ENCODE results near the gene MAGEB2.
"Not testable (repeated sequence)": the region's sequence is repeated elsewhere in the genome, so short reads cannot be mapped to it uniquely, and the experiment has no call there.

Gene MAGEB2, protein sequence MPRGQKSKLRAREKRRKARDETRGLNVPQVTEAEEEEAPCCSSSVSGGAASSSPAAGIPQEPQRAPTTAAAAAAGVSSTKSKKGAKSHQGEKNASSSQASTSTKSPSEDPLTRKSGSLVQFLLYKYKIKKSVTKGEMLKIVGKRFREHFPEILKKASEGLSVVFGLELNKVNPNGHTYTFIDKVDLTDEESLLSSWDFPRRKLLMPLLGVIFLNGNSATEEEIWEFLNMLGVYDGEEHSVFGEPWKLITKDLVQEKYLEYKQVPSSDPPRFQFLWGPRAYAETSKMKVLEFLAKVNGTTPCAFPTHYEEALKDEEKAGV

DNA sequence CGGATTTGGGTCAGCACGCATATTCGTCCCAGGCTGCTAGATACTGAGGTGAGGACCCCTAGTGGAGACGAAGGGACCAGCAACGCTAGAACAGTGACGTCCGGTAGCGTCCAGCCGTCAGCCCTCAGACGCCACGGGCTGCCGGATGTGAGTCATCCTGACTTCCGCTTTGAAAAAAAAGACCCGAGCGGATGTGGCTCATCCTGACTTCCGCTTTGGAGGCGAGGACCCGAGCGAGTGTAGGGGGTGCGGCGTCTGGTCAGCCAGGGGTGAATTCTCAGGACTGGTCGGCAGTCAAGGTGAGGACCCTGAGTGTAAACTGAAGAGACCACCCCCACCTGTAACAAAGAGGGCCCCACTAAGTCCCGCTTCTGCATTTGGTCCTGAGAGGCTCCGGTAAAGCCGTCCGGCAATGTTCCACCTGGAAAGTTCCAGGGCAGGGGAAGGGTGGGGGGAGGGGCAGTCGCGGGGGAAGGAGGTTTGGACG, at the start of gene MAGEB2:
Gene MAGEB2, plus strand, starts transcription at position 207 of the 487 bp plus-strand sequence. CDS start 3,018 bp downstream, outside the sequence.
- DNase-seq (ENCODE audit: low read depth), result peak; percentile 7

DNA sequence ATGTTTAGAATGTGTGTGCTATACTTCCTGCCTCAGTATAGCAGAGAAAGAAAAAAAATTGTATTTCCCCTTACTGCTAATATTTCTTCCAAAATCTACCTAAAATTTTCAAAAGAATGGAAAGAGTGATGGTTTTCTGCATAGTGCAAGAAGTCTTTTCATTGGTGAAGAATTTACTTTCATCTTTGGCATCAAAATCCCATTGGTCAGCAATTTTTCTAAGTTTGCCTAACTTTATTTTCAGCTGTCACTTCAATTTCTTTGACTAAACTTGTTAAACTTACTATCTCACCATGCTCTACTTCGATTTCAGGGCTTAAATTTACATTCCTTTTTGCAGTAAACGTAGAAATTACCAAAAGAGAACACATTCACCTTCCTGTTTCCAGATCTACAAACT, 44.5 kb upstream of the MAGEB2 start:
- no peak overlapping the region for H3K4me3 ChIP-seq (ENCODE audit: low read depth, low read length)
- TF ChIP-seq, protein P1, sequence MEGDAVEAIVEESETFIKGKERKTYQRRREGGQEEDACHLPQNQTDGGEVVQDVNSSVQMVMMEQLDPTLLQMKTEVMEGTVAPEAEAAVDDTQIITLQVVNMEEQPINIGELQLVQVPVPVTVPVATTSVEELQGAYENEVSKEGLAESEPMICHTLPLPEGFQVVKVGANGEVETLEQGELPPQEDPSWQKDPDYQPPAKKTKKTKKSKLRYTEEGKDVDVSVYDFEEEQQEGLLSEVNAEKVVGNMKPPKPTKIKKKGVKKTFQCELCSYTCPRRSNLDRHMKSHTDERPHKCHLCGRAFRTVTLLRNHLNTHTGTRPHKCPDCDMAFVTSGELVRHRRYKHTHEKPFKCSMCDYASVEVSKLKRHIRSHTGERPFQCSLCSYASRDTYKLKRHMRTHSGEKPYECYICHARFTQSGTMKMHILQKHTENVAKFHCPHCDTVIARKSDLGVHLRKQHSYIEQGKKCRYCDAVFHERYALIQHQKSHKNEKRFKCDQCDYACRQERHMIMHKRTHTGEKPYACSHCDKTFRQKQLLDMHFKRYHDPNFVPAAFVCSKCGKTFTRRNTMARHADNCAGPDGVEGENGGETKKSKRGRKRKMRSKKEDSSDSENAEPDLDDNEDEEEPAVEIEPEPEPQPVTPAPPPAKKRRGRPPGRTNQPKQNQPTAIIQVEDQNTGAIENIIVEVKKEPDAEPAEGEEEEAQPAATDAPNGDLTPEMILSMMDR (IDR thresholded peaks at IDR 0.05; ENCODE audit: low read depth, low read length), result no peak
- TF ChIP-seq POLR2A (IDR thresholded peaks at IDR 0.05; ENCODE audit: extremely low read depth, insufficient read length) (no peak), MYC (IDR thresholded peaks at IDR 0.05; ENCODE audit: low read depth, low read length) (no peak)
- TF ChIP-seq, protein P2, sequence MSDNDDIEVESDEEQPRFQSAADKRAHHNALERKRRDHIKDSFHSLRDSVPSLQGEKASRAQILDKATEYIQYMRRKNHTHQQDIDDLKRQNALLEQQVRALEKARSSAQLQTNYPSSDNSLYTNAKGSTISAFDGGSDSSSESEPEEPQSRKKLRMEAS (IDR thresholded peaks at IDR 0.05; ENCODE audit: low read depth, low read length), result no peak
- no peak for DNase-seq (ENCODE audit: low read depth)

More for the DNA sequence above, at the start of gene MAGEB2:
- H3K4me3 ChIP-seq (ENCODE audit: low read depth, low read length), result no peak within 1 kb of the TSS
- TF ChIP-seq MYC (IDR thresholded peaks at IDR 0.05; ENCODE audit: low read depth, low read length), result no peak
- TF ChIP-seq, protein P1 (IDR thresholded peaks at IDR 0.05; ENCODE audit: low read depth, low read length), result peak; percentile 4

DNA sequence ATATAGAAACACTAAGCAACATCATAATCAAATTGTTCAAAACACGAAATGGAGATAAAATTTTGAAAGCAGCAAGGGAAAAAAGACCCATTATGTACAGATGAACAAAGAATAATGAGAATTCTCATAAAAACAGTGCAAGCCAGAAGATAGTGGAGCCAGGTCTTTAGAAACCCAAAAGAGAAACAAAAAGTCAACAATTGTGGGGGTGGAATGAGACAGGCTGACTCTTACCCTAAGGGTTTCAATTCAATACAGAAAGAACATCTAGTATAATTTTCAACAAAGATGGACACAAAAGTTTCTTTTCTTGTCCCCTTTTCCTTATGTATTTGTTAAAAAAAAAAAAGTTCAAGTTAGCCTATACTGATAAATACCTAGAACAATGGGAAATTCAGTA, 34.0 kb upstream of the MAGEB2 start:
- H3K4me3 ChIP-seq (ENCODE audit: low read depth, low read length), result no peak overlapping the region
- TF ChIP-seq, protein P2 (IDR thresholded peaks at IDR 0.05; ENCODE audit: low read depth, low read length), result no peak
- no peak for TF ChIP-seq POLR2A (IDR thresholded peaks at IDR 0.05; ENCODE audit: extremely low read depth, insufficient read length)
- TF ChIP-seq MYC (IDR thresholded peaks at IDR 0.05; ENCODE audit: low read depth, low read length), result no peak
- TF ChIP-seq, protein P1 (IDR thresholded peaks at IDR 0.05; ENCODE audit: low read depth, low read length), result no peak
- DNase-seq (ENCODE audit: low read depth), result no peak

DNA sequence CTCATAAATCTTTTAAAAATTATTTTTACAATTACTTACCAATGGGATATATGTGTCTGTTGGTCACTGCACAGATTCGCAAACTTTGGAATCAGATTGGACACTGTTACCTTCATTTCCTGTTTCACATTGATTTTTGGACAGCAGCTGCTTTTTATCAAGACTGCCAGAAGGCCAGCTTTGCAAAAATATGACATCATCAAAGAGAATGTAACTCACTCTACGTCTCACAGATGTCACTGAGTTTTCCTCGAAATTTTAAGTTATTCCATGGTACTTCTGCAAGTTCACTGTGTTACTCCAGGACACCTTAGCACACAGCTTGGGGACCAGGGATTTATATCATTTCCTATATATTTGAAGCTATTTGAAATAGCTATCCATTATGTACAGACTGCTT, 31.8 kb upstream of the MAGEB2 start:
- no peak for DNase-seq (ENCODE audit: low read depth)
- TF ChIP-seq POLR2A (IDR thresholded peaks at IDR 0.05; ENCODE audit: extremely low read depth, insufficient read length), result no peak
- no peak overlapping the region for H3K4me3 ChIP-seq (ENCODE audit: low read depth, low read length)

DNA sequence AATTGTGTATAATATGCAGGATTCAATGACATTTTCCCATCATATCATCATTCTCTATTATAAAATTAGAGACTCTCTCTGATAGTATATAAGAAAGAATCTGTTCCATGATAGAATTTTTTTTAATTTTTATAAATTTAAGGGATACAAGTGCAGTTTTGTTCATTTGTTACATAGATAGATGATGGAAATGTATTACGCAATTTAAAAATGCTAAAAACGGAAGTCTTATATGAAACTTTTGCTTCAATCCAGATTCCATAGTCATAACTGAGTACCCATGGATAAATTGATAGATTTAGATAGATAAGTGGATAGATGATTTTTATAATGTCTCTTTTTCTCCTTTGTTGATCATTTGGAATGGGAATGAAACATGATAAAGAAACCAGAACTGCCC, 24.9 kb upstream of the MAGEB2 start:
- no peak for DNase-seq (ENCODE audit: low read depth)
- TF ChIP-seq MYC (IDR thresholded peaks at IDR 0.05; ENCODE audit: low read depth, low read length) (no peak), POLR2A (IDR thresholded peaks at IDR 0.05; ENCODE audit: extremely low read depth, insufficient read length) (no peak)
- TF ChIP-seq, protein P2 (IDR thresholded peaks at IDR 0.05; ENCODE audit: low read depth, low read length), result no peak
- TF ChIP-seq, protein P1 (IDR thresholded peaks at IDR 0.05; ENCODE audit: low read depth, low read length), result no peak
- H3K4me3 ChIP-seq (ENCODE audit: low read depth, low read length), result no peak overlapping the region

DNA sequence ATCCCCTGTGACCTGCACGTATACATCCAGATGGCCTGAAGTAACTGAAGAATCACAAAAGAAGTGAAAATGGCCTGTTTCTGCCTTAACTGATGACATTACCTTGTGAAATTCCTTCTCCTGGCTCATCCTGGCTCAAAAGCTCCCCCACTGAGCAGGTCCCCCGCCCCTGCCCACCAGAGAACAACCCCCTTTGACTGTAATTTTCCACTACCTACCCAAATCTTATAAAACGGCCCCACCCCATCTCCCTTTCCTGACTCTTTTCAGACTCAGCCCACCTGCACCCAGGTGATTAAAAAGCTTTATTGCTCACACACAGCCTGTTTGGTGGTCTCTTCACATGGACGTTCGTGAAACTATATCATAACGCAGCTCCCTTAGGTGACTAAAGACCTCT, 21.5 kb upstream of the MAGEB2 start:
- not testable (repeated sequence) for DNase-seq (ENCODE audit: low read depth); H3K4me3 ChIP-seq (ENCODE audit: low read depth, low read length)

DNA sequence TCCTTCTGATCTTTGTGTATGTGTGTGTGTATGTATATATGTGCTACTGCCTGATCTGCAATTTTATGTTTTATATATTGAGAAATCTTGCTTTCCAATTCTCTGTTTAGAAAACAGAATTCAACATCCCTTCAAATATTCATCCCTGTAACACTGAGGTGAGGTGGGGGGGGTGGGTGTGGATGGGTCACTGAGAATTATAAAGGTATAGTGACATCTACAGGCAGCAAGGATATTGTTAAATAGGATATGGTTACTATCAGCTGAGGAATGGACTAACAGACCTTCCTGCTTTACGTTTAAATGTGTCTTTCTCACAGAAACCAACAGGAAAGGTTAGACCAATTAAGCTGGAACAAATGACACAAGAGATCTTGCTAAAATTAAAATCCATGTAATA, 19.0 kb upstream of the MAGEB2 start:
- H3K4me3 ChIP-seq (ENCODE audit: low read depth, low read length), result no peak overlapping the region
- peak; percentile 5 for DNase-seq (ENCODE audit: low read depth)

More for the DNA sequence above, 19.0 kb upstream of the MAGEB2 start:
- TF ChIP-seq, protein P2 (IDR thresholded peaks at IDR 0.05; ENCODE audit: low read depth, low read length), result no peak
- TF ChIP-seq MYC (IDR thresholded peaks at IDR 0.05; ENCODE audit: low read depth, low read length), result no peak
- TF ChIP-seq, protein P1 (IDR thresholded peaks at IDR 0.05; ENCODE audit: low read depth, low read length), result no peak
- TF ChIP-seq POLR2A (IDR thresholded peaks at IDR 0.05; ENCODE audit: extremely low read depth, insufficient read length), result no peak
